Measurements from ENCODE around the gene GORASP2. TPM values are rescaled to one million over a fixed set of nuclear protein-coding genes. Genes with fewer than 3 reads are reported as not detected.

GORASP2 gene
- total and polyA plus RNA-seq, 2 of the 8 experiments (the other 6 are each of a cell fraction or from before 2014, with no cell fraction given): 86.8 to 214 TPM

- Histone ChIP-seq H3K36me3 (ENCODE audit: control insufficient read depth in 2 of 4, insufficient read depth in 4 of 4, low read length in 3 of 4) (peaks cover 2 to 39% (median 14%) of the 10 kb centered on the region in 4 experiments; a peak in 7 of 8 replicates), H2BK5ac (ENCODE audit: low read depth, low read length) (no peak overlapping the region), H3K23ac (ENCODE audit: insufficient read length) (no peak overlapping the region), H3K4me3 (ENCODE audit: extremely low read depth in 1 of 4, insufficient read depth in 2 of 4, low read depth in 3 of 4, low read length in 4 of 4) (no peak overlapping the region), H2AFZ (ENCODE audit: low read length) (no peak overlapping the region), H3K4me2 (ENCODE audit: insufficient read depth in 1 of 2, low read depth in 2 of 2, low read length in 2 of 2) (no peak overlapping the region), H4K91ac (replicated peaks; ENCODE audit: insufficient read length, low read length) (no peak overlapping the region), H4K5ac (ENCODE audit: insufficient read length, low read depth, low read length) (no peak overlapping the region), H3K4me1 (replicated peaks in 1 of 4; ENCODE audit: control insufficient read depth in 3 of 4, insufficient read depth in 4 of 4, low read length in 3 of 4) (no peaks in the 10 kb centered on the region), H2AK5ac (ENCODE audit: low read depth, low read length) (no peak overlapping the region), H2BK20ac (ENCODE audit: low read length) (no peak overlapping the region), H2BK120ac (replicated peaks; ENCODE audit: low read depth, low read length) (no peak overlapping the region), H4K20me1 (replicated peaks in 1 of 2; ENCODE audit: control insufficient read depth in 1 of 2, insufficient read depth in 2 of 2, low read length in 2 of 2) (peaks cover 0 to 1% of the 10 kb centered on the region in 2 experiments), H2BK12ac (ENCODE audit: low read depth, low read length) (no peak overlapping the region), H3K23me2 (ENCODE audit: low read depth, low read length) (no peaks in the 10 kb centered on the region), H3K27ac (ENCODE audit: low read depth, low read length) (no peak overlapping the region), H3K79me1 (ENCODE audit: low read depth, low read length) (no peaks in the 10 kb centered on the region; the same call in 1 of the 2 replicates), H4K8ac (ENCODE audit: extremely low read depth, insufficient read depth, low read length) (no peak overlapping the region), H3K4ac (replicated peaks; ENCODE audit: insufficient read length, low read depth, low read length) (no peak overlapping the region), H2BK15ac (ENCODE audit: low read length) (no peak overlapping the region), H3K18ac (ENCODE audit: extremely low read depth, low read length) (no peak overlapping the region), H3K9me3 (ENCODE audit: insufficient read depth in 2 of 2, low read depth in 1 of 2, low read length in 1 of 2) (no peaks in the 10 kb centered on the region), H3K14ac (ENCODE audit: insufficient read length) (no peak overlapping the region), H3K79me2 (ENCODE audit: control insufficient read depth in 1 of 2, insufficient read depth in 2 of 2, low read length in 2 of 2) (no peaks in the 10 kb centered on the region; a peak in 1 of 4 replicates), H3K9ac (replicated peaks in 1 of 4; ENCODE audit: extremely low read depth in 1 of 4, low read depth in 3 of 4, low read length in 3 of 4) (no peak overlapping the region), H3K56ac (replicated peaks; ENCODE audit: insufficient read length, low read depth, low read length) (no peak overlapping the region), H3K27me3 (replicated peaks in 1 of 4; ENCODE audit: control insufficient read depth in 3 of 4, extremely low read depth in 1 of 4, insufficient read depth in 3 of 4, low read length in 3 of 4) (no peaks in the 10 kb centered on the region)
- FAIRE-seq (no peak), DNase-seq (ENCODE audit: low read depth in 1 of 2, low spot score in 2 of 2) (no peak)
- WGBS, 2 experiments (ENCODE audit: extremely low coverage in 1 of 2, insufficient coverage in 1 of 2, insufficient read length in 1 of 2, insufficient replicate concordance in 2 of 2, low coverage in 1 of 2, low lambda C conversion rate in 2 of 2, missing lambda C conversion rate in 1 of 2): 95% methylated on average over 6 of the region's 6 CpGs; no CpG with 5 or more reads in 1 of the 2 experiments
- ChIA-PET CTCF (ENCODE audit: partially characterized antibody) (interaction anchor here (1.7 to 1.9 kb wide), 2 partner anchors 11 to 27 kb away, joined by 5 to 6 read pairs; no protein-coding TSS in a partner anchor), POLR2A (ENCODE audit: partially characterized antibody) (no interaction called here)
- TF ChIP-seq POU5F1 (IDR thresholded peaks at IDR 0.05; ENCODE audit: low read depth, low read length) (no peak), SP1 (IDR thresholded peaks at IDR 0.05; ENCODE audit: low read depth, low read length) (no peak), EP300 (IDR thresholded peaks at IDR 0.05; ENCODE audit: borderline replicate concordance in 1 of 2, low read depth in 2 of 2, low read length in 2 of 2) (no peak), ASH2L (IDR thresholded peaks at IDR 0.05; ENCODE audit: low read length) (no peak), EZH2 (IDR thresholded peaks at IDR 0.05; ENCODE audit: low read depth, low read length, severe bottlenecking) (no peak), GABPA (IDR thresholded peaks at IDR 0.05; ENCODE audit: borderline replicate concordance, insufficient read depth, low read length) (no peak), TAF7 (optimal IDR thresholded peaks at IDR 0.05; ENCODE audit: borderline replicate concordance, low read depth, low read length) (no peak), SUZ12 (IDR thresholded peaks at IDR 0.05; ENCODE audit: low read length) (no peak), KDM5A (IDR thresholded peaks at IDR 0.05; ENCODE audit: low read length) (no peak), BACH1 (IDR thresholded peaks at IDR 0.05; ENCODE audit: low read length) (no peak)
Observed at GRCh38 chr2:170999654-171000053, 70.6 kb downstream of the GORASP2 start.

Data from H1 (cell line).